Inflammatory macrophage treated with lipopolysaccharide for 1 hour (primary cell): ENCODE measurements around the gene PSMA1.

Source experiments
- DNase-seq, 2 donors: peaks; one replicate each; pipeline ENCODE4 v3.0.0-alpha.2; 2020 to 2022

PSMA1 gene

DNA sequence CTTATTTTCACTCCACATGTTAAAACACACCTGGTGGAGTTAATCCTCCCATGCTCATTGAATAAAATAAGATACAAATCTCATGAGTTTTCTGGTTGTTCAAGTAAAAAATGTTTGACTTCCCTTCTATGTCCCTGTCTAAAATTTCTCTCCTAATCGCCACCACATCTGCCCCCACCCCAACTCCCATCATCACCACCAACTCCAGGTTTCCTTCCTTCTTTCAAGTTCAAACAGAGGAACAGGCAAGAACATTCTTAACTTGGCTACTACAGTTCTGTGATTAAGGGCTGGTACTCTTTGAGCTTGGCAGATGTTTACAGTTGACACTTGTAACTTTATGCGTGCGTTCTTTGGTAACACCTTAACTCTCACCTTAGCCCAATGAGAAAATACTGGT lies 9.1 kb upstream of the PSMA1 start:
- no peak for DNase-seq

DNA sequence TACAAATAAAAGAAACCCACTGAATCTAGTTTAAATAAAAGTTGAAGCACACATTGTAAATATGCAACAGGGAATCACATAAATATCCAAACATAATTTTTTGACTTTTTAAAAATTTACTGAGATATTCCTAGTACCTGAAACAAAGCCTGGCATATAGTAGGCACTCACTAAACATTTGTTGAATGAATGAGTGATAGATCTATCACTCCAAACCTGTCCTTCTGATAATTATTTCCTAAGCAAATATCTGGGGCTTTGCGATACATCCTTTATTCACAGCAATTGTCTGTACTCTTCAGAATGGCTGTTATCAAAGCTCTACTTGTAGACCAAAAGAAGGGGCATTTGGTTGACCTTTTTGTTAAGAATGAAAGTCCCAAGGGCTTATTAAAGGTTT lies 2.6 kb upstream of the PSMA1 start:
- DNase-seq, result no peak

DNA sequence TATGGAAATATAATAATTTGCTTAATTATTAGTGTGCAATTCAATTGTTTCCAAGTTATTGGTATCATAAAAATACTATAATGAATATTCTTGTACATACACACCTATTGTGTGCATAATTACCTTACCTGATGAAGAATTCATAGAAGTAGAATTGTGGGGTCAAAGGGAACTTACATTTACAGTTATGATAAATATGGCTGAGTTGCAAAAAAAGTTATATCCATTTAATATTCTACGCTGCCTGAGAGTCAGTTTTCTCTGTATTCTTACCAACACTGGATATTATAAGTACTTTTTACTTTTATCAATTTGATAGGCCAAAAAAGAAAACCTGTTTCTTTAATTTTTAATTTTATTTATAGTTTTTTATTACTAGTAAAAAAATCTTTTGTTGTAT lies 2.1 kb upstream of the PSMA1 start:
- no peak for DNase-seq

DNA sequence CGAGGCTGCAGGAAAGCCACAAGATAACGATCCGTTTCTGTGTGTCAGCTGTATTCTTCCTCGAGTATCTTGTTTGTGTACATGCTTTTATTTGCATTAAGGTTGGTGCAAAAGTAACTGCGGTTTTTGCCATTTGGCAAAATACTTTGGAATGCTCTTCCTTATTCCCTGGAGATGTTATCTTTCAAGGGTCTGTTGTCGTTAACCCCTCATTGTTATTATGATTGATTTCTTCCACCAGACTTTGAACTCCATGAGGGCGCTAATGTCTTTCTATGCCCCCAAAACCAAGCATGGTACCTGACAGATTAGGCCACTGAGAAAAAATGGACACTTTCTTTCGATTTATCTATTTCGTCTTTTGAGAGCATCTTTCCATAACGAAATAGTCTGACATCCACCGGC lies 563 bp upstream of the PSMA1 start:
- no peak for DNase-seq

DNA sequence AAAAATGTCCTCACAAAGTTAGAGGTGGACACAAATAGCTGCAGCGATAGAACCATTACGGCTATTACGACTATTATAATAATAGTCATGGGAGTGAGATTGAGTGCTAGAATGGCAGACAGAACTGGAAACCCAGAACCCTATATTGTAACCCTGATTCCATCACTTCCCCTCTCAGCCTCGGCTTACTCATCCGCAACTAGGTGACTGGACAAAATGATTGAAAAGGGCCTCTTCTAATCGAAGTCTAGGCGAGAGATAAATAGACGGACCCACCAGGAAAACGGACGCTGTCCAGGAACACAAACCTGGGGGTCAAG lies 629 bp downstream of the PSMA1 start:
- peak; percentile 74 to 76 for DNase-seq

DNA sequence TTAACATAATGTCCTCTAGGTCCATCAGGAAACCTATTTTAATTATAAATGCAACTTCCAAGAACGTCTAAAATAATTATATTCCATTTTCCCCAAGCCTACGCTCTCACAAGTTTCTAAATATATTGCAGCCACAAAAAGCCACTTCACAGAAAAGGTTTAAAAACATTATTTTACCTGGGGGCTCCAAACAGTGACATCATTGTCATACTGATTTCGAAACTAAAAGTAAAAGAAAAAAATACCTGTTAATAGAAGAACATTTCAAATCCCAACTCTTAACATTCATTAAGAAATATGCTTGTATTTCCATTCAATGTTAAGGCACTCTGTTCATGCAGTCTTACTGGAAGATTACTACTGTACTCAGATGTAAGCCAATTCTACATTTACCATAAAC lies 1.4 kb downstream of the PSMA1 start:
- DNase-seq, result no peak

DNA sequence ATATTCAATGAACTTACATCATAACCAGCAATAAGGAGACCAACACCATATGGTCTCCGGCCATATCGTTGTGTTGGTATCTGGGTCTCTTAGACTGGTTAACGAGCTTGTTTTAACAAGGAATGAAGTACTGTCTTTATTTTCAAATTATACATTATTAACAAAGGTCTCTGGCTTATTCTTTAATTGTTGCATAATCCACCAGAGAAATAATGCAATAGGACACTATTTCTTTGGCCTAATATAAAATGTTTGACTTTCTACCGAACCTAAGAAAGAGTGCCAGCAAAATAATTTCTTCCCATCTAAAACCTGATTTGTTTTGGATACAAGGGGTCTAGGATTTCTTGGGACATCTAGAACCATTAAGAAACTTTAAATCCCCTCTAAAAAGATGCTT lies 6.4 kb downstream of the PSMA1 start:
- no peak for DNase-seq

DNA sequence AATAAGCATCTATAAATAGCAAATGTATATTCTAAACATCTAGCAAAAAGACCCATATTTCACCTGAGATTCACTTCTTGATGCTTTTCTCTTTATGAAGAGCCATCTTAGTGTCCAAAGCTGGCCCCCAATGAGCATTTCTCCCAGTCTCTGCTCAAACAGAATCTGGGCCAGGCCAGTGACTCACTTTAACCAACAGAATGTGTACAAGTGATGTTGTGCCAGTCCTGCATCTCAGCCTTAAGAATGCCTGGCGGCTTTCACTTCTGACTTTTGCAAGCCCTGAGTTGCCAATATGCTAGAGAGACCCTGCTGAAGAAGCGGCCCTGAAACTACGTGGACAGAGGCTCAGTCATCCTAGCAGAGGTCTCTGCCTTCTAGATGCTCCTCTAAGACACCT lies 13.7 kb downstream of the PSMA1 start:
- DNase-seq, result no peak

DNA sequence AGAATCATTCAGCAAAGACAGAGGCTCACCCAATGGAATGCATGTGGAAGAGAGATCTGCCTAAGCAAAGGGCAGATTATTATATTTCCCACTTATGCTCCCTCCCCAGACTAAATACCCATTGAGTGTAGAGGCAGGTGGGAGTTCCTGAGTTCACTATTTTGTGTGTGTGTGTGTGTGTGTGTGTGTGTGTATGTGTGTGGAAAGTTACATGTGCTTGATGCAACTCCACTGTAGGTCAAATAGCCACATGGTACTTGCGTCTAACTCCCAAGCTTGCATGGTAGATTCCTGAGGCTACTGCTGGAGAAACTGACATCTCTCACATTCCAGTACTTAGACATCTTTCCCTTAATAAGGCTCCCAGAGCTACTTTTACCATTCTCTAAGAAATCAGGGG lies 17.2 kb downstream of the PSMA1 start:
- DNase-seq, result no peak

DNA sequence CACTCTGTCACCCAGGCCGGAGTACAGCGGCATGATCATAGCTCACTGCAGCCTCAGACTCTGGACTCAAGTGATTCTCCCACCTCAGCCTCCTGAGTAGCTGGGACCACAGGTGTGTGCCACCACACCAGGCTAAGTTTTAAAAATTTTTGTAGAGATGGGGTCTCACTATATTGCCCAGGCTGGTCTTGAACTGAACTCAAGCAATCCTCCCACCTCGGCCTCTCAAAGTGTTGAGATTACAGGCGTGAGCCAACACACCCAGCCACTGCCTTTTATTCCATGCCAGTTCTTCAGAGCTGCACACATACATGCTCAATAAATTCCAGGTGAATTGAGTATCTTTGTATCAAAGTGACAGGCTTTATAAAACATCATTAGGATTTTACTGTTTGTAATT lies 18.1 kb downstream of the PSMA1 start:
- DNase-seq, result no peak

DNA sequence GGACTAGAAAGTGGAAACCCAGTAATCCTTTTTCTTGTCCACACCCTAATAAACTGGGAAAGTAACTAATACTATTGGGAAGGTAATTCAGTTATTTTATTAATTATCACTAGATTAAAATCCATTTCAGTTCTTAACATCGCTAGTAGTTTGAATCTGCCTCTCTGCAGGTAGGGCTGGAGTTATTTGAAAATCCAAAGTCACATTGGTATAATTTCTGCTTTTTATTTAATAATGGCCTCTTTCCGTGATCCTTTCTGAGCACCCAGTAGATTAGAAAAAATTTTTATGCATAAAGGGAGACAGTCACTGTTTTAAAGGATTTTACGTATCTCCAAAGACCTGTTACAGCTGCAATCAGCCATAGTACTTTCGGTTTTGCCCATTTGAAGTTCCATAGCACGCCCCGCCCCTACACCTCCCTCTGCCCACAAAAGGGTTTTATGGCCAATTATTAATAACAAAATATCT lies 20.0 kb downstream of the PSMA1 start:
- peak; percentile 38 to 50 for DNase-seq

DNA sequence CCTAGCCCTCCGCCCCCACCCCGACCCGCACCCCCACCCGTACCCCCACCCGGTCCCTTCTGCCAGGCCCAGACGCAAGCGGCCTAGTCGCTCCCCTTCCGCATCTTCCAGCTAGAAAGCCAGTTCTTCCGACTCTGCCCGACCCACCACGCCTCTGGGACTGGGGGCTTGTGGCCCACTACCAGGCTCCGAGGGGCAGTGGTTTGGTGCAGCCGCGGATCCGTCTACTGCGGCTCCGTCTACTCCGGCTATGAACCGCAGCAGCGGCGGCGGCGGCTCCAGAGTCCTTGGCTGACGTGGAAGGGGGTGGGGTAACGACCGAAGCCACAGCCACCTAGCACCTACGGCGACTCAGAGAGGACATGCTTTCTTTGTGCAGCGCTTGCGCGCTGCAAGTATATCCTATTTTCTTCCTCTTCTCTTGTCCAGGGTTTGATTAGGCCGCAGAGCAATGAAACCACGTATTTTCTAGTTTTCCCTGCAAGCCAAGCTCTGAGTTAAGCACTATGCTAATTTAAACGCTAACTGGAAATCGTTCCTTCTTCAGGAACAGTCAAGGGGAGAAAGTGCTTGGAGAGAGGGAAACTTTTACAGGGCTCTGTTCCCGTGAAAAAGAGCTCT lies 20.5 kb downstream of the PSMA1 start, which contains the start of gene COPB1:
COPB1 (minus strand) TSS at position 252 of the 621 bp plus-strand sequence. CDS start 883 bp downstream, outside the sequence.
- peak; percentile 85 to 90 for DNase-seq

DNA sequence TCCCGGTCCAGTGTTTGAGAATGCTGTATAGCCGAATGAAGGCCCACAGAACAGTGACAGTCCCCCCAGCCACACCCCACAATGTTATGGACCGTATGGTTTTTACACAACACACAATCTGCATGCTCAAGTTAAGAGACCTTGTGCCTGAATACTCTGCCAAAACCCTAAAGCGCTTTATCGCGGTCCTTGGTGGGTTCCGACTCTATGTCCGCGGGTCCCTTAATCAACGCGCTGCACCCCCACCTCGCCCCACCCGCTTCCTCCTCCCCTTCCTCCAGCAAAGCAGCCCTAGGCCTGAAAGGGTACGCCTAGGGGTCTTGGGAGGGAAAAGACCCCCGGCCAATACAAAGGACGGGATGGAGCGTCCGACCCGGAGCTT lies 21.0 kb downstream of the PSMA1 start:
- peak; percentile 3 to 28 for DNase-seq

DNA sequence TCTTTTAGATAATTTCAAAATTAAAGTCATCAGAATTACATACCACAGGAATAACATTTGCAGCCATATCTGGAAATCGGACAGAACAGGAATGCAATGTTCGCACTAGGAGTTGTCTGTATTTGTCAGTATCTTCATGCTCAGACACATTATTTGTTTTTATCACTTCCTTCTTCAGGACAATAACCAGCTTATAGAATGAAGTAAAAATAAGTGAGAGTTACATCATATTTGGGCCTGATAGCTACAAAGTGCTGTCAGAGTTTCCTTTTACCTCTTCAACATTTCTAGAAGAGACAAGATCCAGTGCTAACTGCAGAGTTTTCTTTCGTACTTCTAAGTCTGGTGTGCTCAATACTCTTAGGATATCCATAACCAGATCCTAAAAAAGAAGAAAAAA lies 39.5 kb downstream of the PSMA1 start:
- no peak for DNase-seq

DNA sequence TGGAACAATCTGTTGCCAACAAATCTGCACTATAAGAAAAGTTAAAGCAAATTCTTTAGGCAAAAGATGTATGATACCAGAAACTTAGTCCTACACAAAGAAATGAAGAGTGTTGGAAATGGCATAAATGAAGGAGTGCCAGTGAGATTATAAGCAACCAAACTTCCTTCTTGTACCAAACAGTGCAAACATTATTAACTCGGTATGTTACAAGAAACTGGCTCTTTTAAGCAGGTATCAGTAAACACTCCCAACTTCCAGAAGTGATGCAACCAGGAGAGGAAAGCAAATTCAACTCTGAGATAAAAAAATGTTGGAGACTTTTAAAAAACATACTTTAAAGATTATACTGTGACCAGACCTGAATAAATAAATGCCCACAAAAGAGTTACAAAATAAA lies 49.1 kb downstream of the PSMA1 start:
- DNase-seq, result no peak

DNA sequence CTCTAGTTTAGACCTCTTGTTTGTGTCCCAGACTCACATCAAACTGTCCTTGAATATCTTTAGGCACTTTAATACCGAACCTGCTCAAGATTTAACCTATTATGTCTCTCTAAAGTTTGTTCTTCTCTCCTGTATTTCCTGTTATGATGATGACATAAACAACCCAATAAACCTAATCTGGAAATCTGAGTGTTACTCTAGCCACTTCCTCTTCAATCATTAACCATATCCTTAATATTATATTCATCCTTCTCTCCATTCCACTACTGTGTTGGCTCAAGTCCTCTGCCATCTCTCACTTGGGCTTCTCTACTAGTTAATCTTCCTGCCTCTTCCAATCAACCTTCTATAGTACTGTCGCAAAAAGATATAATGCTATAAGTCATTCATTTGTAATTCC lies 56.6 kb downstream of the PSMA1 start:
- no peak for DNase-seq

DNA sequence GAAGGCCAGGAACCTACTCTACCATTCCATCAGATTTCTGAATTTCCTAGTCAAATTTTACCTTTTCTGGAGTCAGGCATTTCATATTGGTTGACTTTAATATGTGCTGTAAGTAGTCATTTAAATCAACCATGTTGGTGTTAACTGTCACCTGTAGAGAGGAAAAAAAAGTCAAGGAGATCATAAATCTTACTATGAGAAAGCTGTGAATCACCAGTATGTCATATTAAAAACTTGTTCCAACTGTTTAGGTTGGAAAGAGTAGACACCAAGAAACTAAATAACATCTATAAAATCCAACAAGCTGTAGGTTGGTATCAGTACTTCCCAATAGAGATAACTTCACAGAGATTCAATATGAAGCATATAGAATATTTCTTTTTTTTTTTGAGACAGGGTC lies 60.0 kb downstream of the PSMA1 start:
- no peak for DNase-seq

DNA sequence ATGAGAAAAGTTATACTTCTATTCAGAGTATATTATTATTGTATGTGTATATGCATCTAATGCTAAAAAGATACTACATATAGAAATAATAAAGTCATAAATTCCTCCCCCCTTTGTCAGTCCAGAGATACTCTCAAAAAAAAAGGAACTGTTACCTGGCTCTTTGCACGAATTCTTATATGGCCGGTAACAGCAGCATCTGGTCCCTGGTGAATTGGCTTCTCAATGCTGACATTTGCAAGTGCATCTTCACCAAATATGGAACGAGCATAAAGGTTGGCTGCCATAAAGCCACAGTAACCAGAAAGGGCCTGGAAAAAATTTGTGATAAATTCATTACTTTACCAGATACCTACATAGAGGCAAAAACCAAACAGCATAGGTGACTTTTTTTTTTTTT lies 61.8 kb downstream of the PSMA1 start:
- DNase-seq, result no peak

DNA sequence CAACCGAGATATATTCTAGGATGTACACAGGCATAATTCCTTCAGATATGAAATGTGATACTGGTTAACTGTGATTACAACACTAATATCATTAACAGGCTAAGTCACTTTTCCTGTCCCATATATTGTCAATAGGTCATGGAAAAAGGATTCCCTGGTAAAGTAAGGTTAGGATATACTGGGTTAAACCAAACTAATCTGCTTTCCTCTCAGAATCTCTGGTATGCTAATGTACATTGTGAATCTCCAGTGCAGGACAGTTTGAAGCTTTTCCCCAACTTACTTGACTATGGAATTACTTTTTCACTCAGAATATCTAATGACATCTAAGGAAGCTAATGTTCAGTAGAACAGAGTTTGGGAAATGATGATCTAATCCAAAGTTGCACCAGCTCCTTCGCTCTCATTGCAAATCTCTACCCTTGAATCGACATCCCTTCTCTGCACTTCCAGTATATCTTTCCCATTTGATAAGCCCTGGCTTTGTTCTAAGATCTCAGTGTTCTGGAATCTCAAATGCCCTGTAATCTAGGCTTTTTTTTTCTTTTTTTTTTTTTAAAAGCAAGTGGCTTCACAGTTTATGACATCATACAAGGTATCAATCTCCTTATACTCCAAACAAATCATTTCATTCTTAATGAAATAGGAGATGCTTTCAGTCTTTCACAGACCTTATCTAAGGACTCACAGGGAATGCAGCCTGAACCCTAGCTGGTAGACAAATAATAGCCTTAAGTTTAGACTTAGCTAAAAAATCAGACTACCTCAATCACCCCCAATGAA lies 64.3 kb downstream of the PSMA1 start:
- no peak for DNase-seq
